ENCODE results near the gene GAPDHS. TPM values are rescaled to one million over a fixed set of nuclear protein-coding genes. Genes with fewer than 3 reads are reported as not detected.

Gene GAPDHS
- total RNA-seq, 6 experiments from 2014 or later = not detected

GRCh38 chr19:35524181-35524837 is 8.9 kb upstream of the GAPDHS start:
- peaks cover 5% of the 10 kb centered on the region for H3K27me3 Mint-ChIP-seq (ENCODE audit: insufficient read depth)
- no peak for TF ChIP-seq CTCF (IDR thresholded peaks at IDR 0.05)
- H3K9me3 Mint-ChIP-seq = no peaks in the 10 kb centered on the region
- no peak overlapping the region for H3K4me3 Mint-ChIP-seq
- H3K36me3 Mint-ChIP-seq (ENCODE audit: low read depth) = no peaks in the 10 kb centered on the region
- peaks cover 21% of the 10 kb centered on the region for H3K4me1 Mint-ChIP-seq (ENCODE audit: low read depth)
- no peak overlapping the region for H3K27ac Mint-ChIP-seq
- no peak for DNase-seq

GRCh38 chr19:35525873-35526272 is 7.4 kb upstream of the GAPDHS start:
- H3K4me3 Mint-ChIP-seq = no peak overlapping the region
- H3K36me3 Mint-ChIP-seq (ENCODE audit: low read depth) = no peaks in the 10 kb centered on the region
- TF ChIP-seq CTCF (IDR thresholded peaks at IDR 0.05) = no peak
- H3K27me3 Mint-ChIP-seq (ENCODE audit: insufficient read depth) = peaks cover 7% of the 10 kb centered on the region
- no peak overlapping the region for H3K27ac Mint-ChIP-seq
- no peaks in the 10 kb centered on the region for H3K9me3 Mint-ChIP-seq
- H3K4me1 Mint-ChIP-seq (ENCODE audit: low read depth) = peaks cover 15% of the 10 kb centered on the region
- no peak for DNase-seq

GRCh38 chr19:35528218-35529038 is 4.8 kb upstream of the GAPDHS start, which contains the start of gene SBSN:
Gene SBSN, minus strand, starts transcription at chr19:35528311. Its CDS starts 30 bp downstream, at chr19:35528281.
- no peaks in the 10 kb centered on the region for H3K9me3 Mint-ChIP-seq
- H3K27me3 Mint-ChIP-seq (ENCODE audit: insufficient read depth) = peaks cover 28% of the 10 kb centered on the region
- DNase-seq = peak; percentile 72
- H3K4me1 Mint-ChIP-seq (ENCODE audit: low read depth) = peaks cover 15% of the 10 kb centered on the region
- no peak within 1 kb of the TSS; the same call in 1 of the 2 replicates for H3K27ac Mint-ChIP-seq
- H3K36me3 Mint-ChIP-seq (ENCODE audit: low read depth) = no peaks in the 10 kb centered on the region
- H3K4me3 Mint-ChIP-seq = no peak within 1 kb of the TSS
- no peak for TF ChIP-seq CTCF (IDR thresholded peaks at IDR 0.05)

GRCh38 chr19:35529241-35530218 is 3.7 kb upstream of the GAPDHS start:
- no peaks in the 10 kb centered on the region for H3K9me3 Mint-ChIP-seq
- no peak overlapping the region for H3K27ac Mint-ChIP-seq

More at GRCh38 chr19:35529241-35530218, 3.7 kb upstream of the GAPDHS start:
- Mint-ChIP-seq H3K4me1 (ENCODE audit: low read depth) (peaks cover 21% of the 10 kb centered on the region), H3K36me3 (ENCODE audit: low read depth) (no peaks in the 10 kb centered on the region), H3K27me3 (ENCODE audit: insufficient read depth) (peaks cover 32% of the 10 kb centered on the region), H3K4me3 (no peak overlapping the region)
- DNase-seq = no peak
- no peak for TF ChIP-seq CTCF (IDR thresholded peaks at IDR 0.05)

Data from HFFc6 (cell line).